GM04503 (cell line): ENCODE results near the gene PRSS1.
A peak's percentile ranks its signal among the peaks of the same experiment; 100 is the strongest.
"Not testable (repeated sequence)": the region's sequence is repeated elsewhere in the genome, so short reads cannot be mapped to it uniquely, and the experiment has no call there.

ENCODE experiments used
- DNase-seq: peaks from one replicate; pipeline ENCODE4 v3.0.0-alpha.2; 2012; ENCODE audit warnings: low read depth

Gene PRSS1

GRCh38 chr7:142773937-142774744, 24.9 kb downstream of the PRSS1 start:
- DNase-seq, result no peak

GRCh38 chr7:142774826-142775225, 25.6 kb downstream of the PRSS1 start:
- DNase-seq, result no peak

GRCh38 chr7:142775351-142776115, 26.3 kb downstream of the PRSS1 start:
- DNase-seq, result not testable (repeated sequence)

GRCh38 chr7:142776206-142776844, 27.1 kb downstream of the PRSS1 start:
- DNase-seq, result peak; percentile 23

GRCh38 chr7:142776845-142777225, 27.6 kb downstream of the PRSS1 start:
- not testable (repeated sequence) for DNase-seq

GRCh38 chr7:142777318-142777717, 28.0 kb downstream of the PRSS1 start:
- no peak for DNase-seq

- DNase-seq, result peak; percentile 21
These were observed 33.9 kb downstream of the PRSS1 start for GRCh38 chr7:142782922-142783900.

- DNase-seq, result no peak
These were observed 34.8 kb downstream of the PRSS1 start for GRCh38 chr7:142784096-142784495.

- no peak for DNase-seq
These were observed 35.4 kb downstream of the PRSS1 start for GRCh38 chr7:142784716-142785115.

- DNase-seq, result no peak
These were observed 36.6 kb downstream of the PRSS1 start for GRCh38 chr7:142785841-142786250.

- DNase-seq, result no peak
These were observed 37.9 kb downstream of the PRSS1 start for GRCh38 chr7:142787034-142787768.

- no peak for DNase-seq
These were observed 38.5 kb downstream of the PRSS1 start for GRCh38 chr7:142787783-142788182.

- no peak for DNase-seq
These were observed 39.3 kb downstream of the PRSS1 start for GRCh38 chr7:142788303-142789289.

GRCh38 chr7:142789441-142789840, 40.2 kb downstream of the PRSS1 start:
- DNase-seq, result no peak

GRCh38 chr7:142790056-142790455, 40.8 kb downstream of the PRSS1 start:
- no peak for DNase-seq

- DNase-seq, result no peak
These were observed 41.3 kb downstream of the PRSS1 start for GRCh38 chr7:142790555-142790954.

GRCh38 chr7:142791502-142791901, 42.2 kb downstream of the PRSS1 start:
- no peak for DNase-seq

- no peak for DNase-seq
These were observed 42.9 kb downstream of the PRSS1 start for GRCh38 chr7:142792129-142792528.

- no peak for DNase-seq
These were observed 43.3 kb downstream of the PRSS1 start for GRCh38 chr7:142792593-142792992.

GRCh38 chr7:142793156-142793555, 43.9 kb downstream of the PRSS1 start:
- DNase-seq, result no peak
